Measurements from ENCODE around the gene S100G.
"Not testable (repeated sequence)": the region's sequence is repeated elsewhere in the genome, so short reads cannot be mapped to it uniquely, and the experiment has no call there.

Gene S100G

GRCh38 chrX:16612257-16612897, 37.6 kb upstream of the S100G start:
- no peak for TF ChIP-seq CTCF (IDR thresholded peaks at IDR 0.05; ENCODE audit: low read depth, low read length)

GRCh38 chrX:16617382-16617781, 32.6 kb upstream of the S100G start:
- TF ChIP-seq CTCF (IDR thresholded peaks at IDR 0.05; ENCODE audit: low read depth, low read length): no peak

More at GRCh38 chrX:16612257-16612897, 37.6 kb upstream of the S100G start:
- no peak overlapping the region for H3K4me3 ChIP-seq (ENCODE audit: low read depth, low read length)

GRCh38 chrX:16618422-16618821, 31.5 kb upstream of the S100G start:
- no peak for TF ChIP-seq CTCF (IDR thresholded peaks at IDR 0.05; ENCODE audit: low read depth, low read length)
- H3K4me3 ChIP-seq (ENCODE audit: low read depth, low read length): no peak overlapping the region

More at GRCh38 chrX:16617382-16617781, 32.6 kb upstream of the S100G start:
- H3K4me3 ChIP-seq (ENCODE audit: low read depth, low read length): no peak overlapping the region

GRCh38 chrX:16619024-16619423, 30.9 kb upstream of the S100G start:
- no peak for TF ChIP-seq CTCF (IDR thresholded peaks at IDR 0.05; ENCODE audit: low read depth, low read length)
- H3K4me3 ChIP-seq (ENCODE audit: low read depth, low read length): no peak overlapping the region

- H3K4me3 ChIP-seq (ENCODE audit: low read depth, low read length): not testable (repeated sequence)
Measured at GRCh38 chrX:16628511-16628910, 21.4 kb upstream of the S100G start.

GRCh38 chrX:16628946-16629595, 20.9 kb upstream of the S100G start:
- no peak for TF ChIP-seq CTCF (IDR thresholded peaks at IDR 0.05; ENCODE audit: low read depth, low read length)
- no peak overlapping the region for H3K4me3 ChIP-seq (ENCODE audit: low read depth, low read length)

- no peak overlapping the region for H3K4me3 ChIP-seq (ENCODE audit: low read depth, low read length)
- TF ChIP-seq CTCF (IDR thresholded peaks at IDR 0.05; ENCODE audit: low read depth, low read length): no peak
Measured at GRCh38 chrX:16629909-16630308, 20.0 kb upstream of the S100G start.

All from WI38 (cell line).